ENCODE data around the gene CENPV. TPM values are rescaled to one million over a fixed set of nuclear protein-coding genes. Genes with fewer than 3 reads are reported as not detected.
"Not testable (repeated sequence)": the region's sequence is repeated elsewhere in the genome, so short reads cannot be mapped to it uniquely, and the experiment has no call there.

Gene CENPV
- 9.4 and 11.8 TPM in 2 replicates for total RNA-seq (2014; rRNA removed; shearing (Covaris generic))
- polyA plus RNA-seq (2016; fragmentation: Nextera tagmentation; extraction: Ambion mirVana): 6.8 and 8.7 TPM in 2 replicates

GRCh38 chr17:16353317-16354174 is at the start of gene CENPV:
Gene CENPV (minus strand): TSS chr17:16353469. CDS start chr17:16353436, 33 bp downstream.
- Histone ChIP-seq H3K36me3 (ENCODE audit: low read depth) (no peaks in the 10 kb centered on the region), H4K20me1 (ENCODE audit: insufficient read depth) (no peaks in the 10 kb centered on the region), H2AFZ (peak within 1 kb of the TSS; percentile 95), H3K9me3 (ENCODE audit: low read depth) (no peaks in the 10 kb centered on the region), H3K4me1 (ENCODE audit: insufficient read depth) (peaks cover 6% of the 10 kb centered on the region; the same call in 1 of the 2 replicates), H3K9me2 (ENCODE audit: insufficient read depth) (no peaks in the 10 kb centered on the region), H3K9ac (peak within 1 kb of the TSS; percentile 39), H3F3A (ENCODE audit: insufficient read depth) (peaks cover 11% of the 10 kb centered on the region), H3K79me2 (ENCODE audit: insufficient read depth) (no peaks in the 10 kb centered on the region), H3K27me3 (replicated peaks; ENCODE audit: insufficient read depth) (no peaks in the 10 kb centered on the region), H3K27ac (no peak within 1 kb of the TSS), H3K4me2 (ENCODE audit: unreplicated experiment) (peak within 1 kb of the TSS; percentile 89), H3K4me3 (peak within 1 kb of the TSS; percentile 66)
- no peak for TF ChIP-seq EZH2 (IDR thresholded peaks at IDR 0.05; ENCODE audit: insufficient read depth, poor library complexity, severe bottlenecking)
- no peak for TF ChIP-seq EZH2phosphoT487 (IDR thresholded peaks at IDR 0.05; ENCODE audit: insufficient read depth, low read depth)
- peak; percentile 70 for DNase-seq
- 29 to 34% methylated on average over 41 to 49 of the region's 83 CpGs for WGBS, 2 experiments (ENCODE audit: low coverage in 1 of 2, low lambda C conversion rate in 2 of 2, missing lambda C conversion rate in 2 of 2)
- in situ Hi-C loops (cut with MboI): no loop called here

GRCh38 chr17:16398270-16399267 is 45.3 kb upstream of the CENPV start:
- Histone ChIP-seq H3K27ac (no peak overlapping the region), H2AFZ (no peak overlapping the region), H3K4me1 (ENCODE audit: insufficient read depth) (0 out of 2 replicates have a peak, but pooled peaks cover 5% of the 10 kb centered on the region), H3K9me2 (ENCODE audit: insufficient read depth) (no peaks in the 10 kb centered on the region), H3K36me3 (ENCODE audit: low read depth) (no peaks in the 10 kb centered on the region), H3F3A (ENCODE audit: insufficient read depth) (no peaks in the 10 kb centered on the region), H4K20me1 (ENCODE audit: insufficient read depth) (no peaks in the 10 kb centered on the region), H3K79me2 (ENCODE audit: insufficient read depth) (no peaks in the 10 kb centered on the region), H3K9ac (no peak overlapping the region), H3K4me2 (ENCODE audit: unreplicated experiment) (no peak overlapping the region), H3K4me3 (no peak overlapping the region), H3K9me3 (ENCODE audit: low read depth) (no peaks in the 10 kb centered on the region), H3K27me3 (replicated peaks; ENCODE audit: insufficient read depth) (no peaks in the 10 kb centered on the region)
- TF ChIP-seq EZH2phosphoT487 (IDR thresholded peaks at IDR 0.05; ENCODE audit: insufficient read depth, low read depth): no peak
- TF ChIP-seq EZH2 (IDR thresholded peaks at IDR 0.05; ENCODE audit: insufficient read depth, poor library complexity, severe bottlenecking): no peak
- WGBS, 2 experiments (ENCODE audit: low coverage in 1 of 2, low lambda C conversion rate in 2 of 2, missing lambda C conversion rate in 2 of 2): 53% methylated on average over 9 of the region's 9 CpGs
- in situ Hi-C loops (cut with MboI): no loop called here
- no peak for DNase-seq

- H3K9ac ChIP-seq; H3K4me3 ChIP-seq; DNase-seq; H3F3A ChIP-seq (ENCODE audit: insufficient read depth); H3K79me2 ChIP-seq (ENCODE audit: insufficient read depth); H3K36me3 ChIP-seq (ENCODE audit: low read depth); H3K27me3 ChIP-seq (replicated peaks; ENCODE audit: insufficient read depth); H3K4me1 ChIP-seq (ENCODE audit: insufficient read depth); in situ Hi-C loops (cut with MboI); H3K4me2 ChIP-seq (ENCODE audit: unreplicated experiment); H3K9me2 ChIP-seq (ENCODE audit: insufficient read depth); H4K20me1 ChIP-seq (ENCODE audit: insufficient read depth); H2AFZ ChIP-seq; H3K9me3 ChIP-seq (ENCODE audit: low read depth); H3K27ac ChIP-seq: not testable (repeated sequence)
- WGBS, 2 experiments (ENCODE audit: low coverage in 1 of 2, low lambda C conversion rate in 2 of 2, missing lambda C conversion rate in 2 of 2): 68 to 92% methylated on average over 2 of the region's 2 CpGs
These were observed 43.4 kb upstream of the CENPV start for GRCh38 chr17:16396693-16397092.

GRCh38 chr17:16395887-16396286 is 42.6 kb upstream of the CENPV start:
- H3K4me3 ChIP-seq; H3K9me3 ChIP-seq (ENCODE audit: low read depth); H3K9ac ChIP-seq; H3K27me3 ChIP-seq (replicated peaks; ENCODE audit: insufficient read depth); H3K79me2 ChIP-seq (ENCODE audit: insufficient read depth); H3F3A ChIP-seq (ENCODE audit: insufficient read depth); in situ Hi-C loops (cut with MboI); H3K36me3 ChIP-seq (ENCODE audit: low read depth); DNase-seq; H3K27ac ChIP-seq; H3K9me2 ChIP-seq (ENCODE audit: insufficient read depth); H2AFZ ChIP-seq; H3K4me1 ChIP-seq (ENCODE audit: insufficient read depth); H4K20me1 ChIP-seq (ENCODE audit: insufficient read depth); H3K4me2 ChIP-seq (ENCODE audit: unreplicated experiment): not testable (repeated sequence)
- 13 to 16% methylated on average over 4 of the region's 4 CpGs for WGBS, 2 experiments (ENCODE audit: low coverage in 1 of 2, low lambda C conversion rate in 2 of 2, missing lambda C conversion rate in 2 of 2)

- H3K36me3 ChIP-seq (ENCODE audit: low read depth); H4K20me1 ChIP-seq (ENCODE audit: insufficient read depth); H3K4me2 ChIP-seq (ENCODE audit: unreplicated experiment); H3F3A ChIP-seq (ENCODE audit: insufficient read depth); H2AFZ ChIP-seq; H3K27me3 ChIP-seq (replicated peaks; ENCODE audit: insufficient read depth); H3K79me2 ChIP-seq (ENCODE audit: insufficient read depth); in situ Hi-C loops (cut with MboI); H3K4me3 ChIP-seq; H3K9me3 ChIP-seq (ENCODE audit: low read depth); H3K9me2 ChIP-seq (ENCODE audit: insufficient read depth); H3K27ac ChIP-seq; H3K9ac ChIP-seq; H3K4me1 ChIP-seq (ENCODE audit: insufficient read depth); DNase-seq: not testable (repeated sequence)
- WGBS, 2 experiments (ENCODE audit: low coverage in 1 of 2, low lambda C conversion rate in 2 of 2, missing lambda C conversion rate in 2 of 2): 90 to 92% methylated on average over 11 of the region's 11 CpGs
These were observed 39.2 kb upstream of the CENPV start for GRCh38 chr17:16392491-16392890.
